Prostate gland (tissue), 2 donors: Measurements from ENCODE around the gene PSEN1.

ENCODE experiments used
- CTCF ChIP-seq, 4 experiments: fragments of 200-600 bp in 2 of 4; fragments of 450-650 bp in 2 of 4; sonication (generic) in 2 of 4; IDR thresholded peaks; 1 replicate in 3 of 4; 2 replicates in 1 of 4; pipeline ENCODE4 v1.5.1; 2016 to 2019; ENCODE audit warnings: antibody characterized with exemption in 4 of 4, mild to moderate bottlenecking in 2 of 4, moderate library complexity in 2 of 4
- POLR2A ChIP-seq: fragments of 450-650 bp; IDR thresholded peaks from one replicate; pipeline ENCODE4 v1.6.1; 2016; ENCODE audit warnings: antibody characterized with exemption, mild to moderate bottlenecking

- TF ChIP-seq POLR2A = no peak
- TF ChIP-seq CTCF (IDR thresholded peaks at IDR 0.05) = no peak
Observed at GRCh38 chr14:73143617-73144016, 7.3 kb downstream of the PSEN1 start.
